DND-41 (cell line): ENCODE measurements around the gene IRF2BP1.
"Not testable (repeated sequence)": the region's sequence is repeated elsewhere in the genome, so short reads cannot be mapped to it uniquely, and the experiment has no call there.

Experiments
- CTCF ChIP-seq: IDR thresholded peaks from 2 replicates; pipeline ENCODE4 v1.5.1; 2012; ENCODE audit warnings: borderline replicate concordance, low read length, moderate library complexity, mild to moderate bottlenecking; ENCODE audit not compliant: poor library complexity, severe bottlenecking; ENCODE audit errors: extremely low read depth
- EZH2 ChIP-seq: IDR thresholded peaks from 3 replicates; pipeline ENCODE4 v1.6.1; 2012; ENCODE audit warnings: borderline replicate concordance, low read depth, mild to moderate bottlenecking, moderate library complexity, low read length, inconsistent platforms; ENCODE audit not compliant: severe bottlenecking

GRCh38 chr19:45895983-45896599 lies 10.2 kb upstream of the IRF2BP1 start:
- not testable (repeated sequence) for TF ChIP-seq CTCF, EZH2
